Endothelial cell of umbilical vein (primary cell): Measurements from ENCODE around the gene PLG. TPM values are rescaled to one million over a fixed set of nuclear protein-coding genes. Genes with fewer than 3 reads are reported as not detected.

ENCODE experiments used
- BruUV-seq: library from RNA; stranded (reverse); fragments of 400-500 nt; replicated peaks from 2 replicates; lab custom pipeline; 2021; lab: Mats Ljungman, UMichigan
- CTCF ChIA-PET: fragments of 300-600, 350-600 bp; sonication (Branson Sonifier 250); formaldehyde crosslinking; loops from one replicate; lab custom pipeline; 2021; ENCODE audit warnings: antibody characterized with exemption, inconsistent platforms; lab: Charles Lee
- POLR2A ChIA-PET: fragments of 300-600, 350-600 bp; sonication (Branson Sonifier 250); formaldehyde crosslinking; loops from one replicate; lab custom pipeline; 2021; ENCODE audit warnings: antibody characterized with exemption, inconsistent platforms; lab: Charles Lee
- DNase-seq: peaks from one replicate; pipeline ENCODE4 v3.0.0-alpha.2; 2011; ENCODE audit warnings: low read depth, low spot score
- FAIRE-seq: peaks from 2 replicates; lab custom pipeline; 2011; peaks lifted over from hg19 to GRCh38; lab: Jason Lieb, UNC
- H2AFZ ChIP-seq: 2 replicates; pipeline ENCODE4 v1.6.0; 2012; ENCODE audit warnings: low read depth, low read length, control low read depth, inconsistent platforms
- H3K27ac ChIP-seq: 2 replicates; pipeline ENCODE4 v1.5.1; 2011; ENCODE audit warnings: low read depth, mild to moderate bottlenecking, control low read depth, low read length, moderate library complexity; ENCODE audit not compliant: insufficient read depth
- H3K27me3 ChIP-seq, 2 experiments: 2 replicates each; pipeline versions ENCODE4 v1.6.0 to v1.6.1; 2011; ENCODE audit warnings: low read length in 2 of 2, mixed read lengths in 1 of 2; ENCODE audit not compliant: control insufficient read depth in 2 of 2, insufficient read depth in 2 of 2
- H3K36me3 ChIP-seq, 2 experiments: 2 replicates in 1 of 2; 3 replicates in 1 of 2; pipeline ENCODE4 v1.5.1; 2011; ENCODE audit warnings: low read length in 2 of 2, mild to moderate bottlenecking in 1 of 2, moderate library complexity in 1 of 2; ENCODE audit not compliant: control insufficient read depth in 2 of 2, insufficient read depth in 2 of 2; ENCODE audit errors: extremely low read depth in 1 of 2
- H3K4me1 ChIP-seq: 3 replicates; pipeline ENCODE4 v1.5.1; 2011; ENCODE audit warnings: mild to moderate bottlenecking, low read length; ENCODE audit not compliant: control insufficient read depth, insufficient read depth; ENCODE audit errors: extremely low read depth
- H3K4me2 ChIP-seq: 2 replicates; pipeline ENCODE4 v1.6.1; 2011; ENCODE audit warnings: low read length, control low read depth, mixed read lengths; ENCODE audit not compliant: insufficient read depth
- H3K4me3 ChIP-seq, 3 experiments: fragments of 200-600 bp in 1 of 3; sonication (generic), shearing (Covaris generic) in 1 of 3; replicated peaks in 1 of 3; 2 replicates each; pipeline ENCODE4 v1.5.1; 2011 to 2016; ENCODE audit warnings: control low read depth in 3 of 3, low read length in 3 of 3, mild to moderate bottlenecking in 2 of 3, inconsistent platforms in 1 of 3, low read depth in 1 of 3, moderate library complexity in 1 of 3; ENCODE audit not compliant: insufficient read depth in 1 of 3
- H3K79me2 ChIP-seq: 2 replicates; pipeline ENCODE4 v1.6.0; 2012; ENCODE audit warnings: low read length, inconsistent platforms; ENCODE audit not compliant: control insufficient read depth, insufficient read depth
- H3K9ac ChIP-seq: replicated peaks from 2 replicates; pipeline ENCODE3; 2011; ENCODE audit warnings: low read length, control low read depth; ENCODE audit not compliant: insufficient read depth; ENCODE audit errors: extremely low read depth
- H3K9me1 ChIP-seq: replicated peaks from 3 replicates; pipeline ENCODE4 v1.6.0; 2011; ENCODE audit warnings: mild to moderate bottlenecking, low read length; ENCODE audit not compliant: control insufficient read depth, insufficient read depth; ENCODE audit errors: extremely low read depth
- H3K9me3 ChIP-seq: replicated peaks from 2 replicates; pipeline ENCODE4 v1.5.1; 2012; ENCODE audit warnings: low read length, inconsistent platforms; ENCODE audit not compliant: control insufficient read depth, insufficient read depth
- H4K20me1 ChIP-seq: replicated peaks from 2 replicates; pipeline ENCODE3; 2011; ENCODE audit warnings: mild to moderate bottlenecking, low read length; ENCODE audit not compliant: control insufficient read depth, insufficient read depth; ENCODE audit errors: extremely low read depth
- EZH2 ChIP-seq: IDR thresholded peaks from 2 replicates; pipeline ENCODE4 v1.6.1; 2012; ENCODE audit warnings: borderline replicate concordance, low read depth, mild to moderate bottlenecking, moderate library complexity, low read length, inconsistent platforms; ENCODE audit not compliant: severe bottlenecking
- FOS ChIP-seq: IDR thresholded peaks from 2 replicates; pipeline ENCODE4 v1.6.1; 2011; ENCODE audit warnings: mild to moderate bottlenecking, low read length, moderate library complexity, borderline replicate concordance; ENCODE audit not compliant: insufficient read depth
- GATA2 ChIP-seq: IDR thresholded peaks from 2 replicates; pipeline ENCODE4 v1.7.0; 2011; ENCODE audit warnings: low read depth, mild to moderate bottlenecking, moderate library complexity, mixed read lengths, low read length; ENCODE audit not compliant: insufficient read length, insufficient read depth
- JUN ChIP-seq: IDR thresholded peaks from 2 replicates; pipeline ENCODE4 v1.6.1; 2011; ENCODE audit warnings: borderline replicate concordance, low read depth; ENCODE audit not compliant: insufficient read length, insufficient read depth
- MYC ChIP-seq: IDR thresholded peaks from one replicate; pipeline ENCODE4 v1.6.1; 2011; ENCODE audit warnings: mild to moderate bottlenecking, low read depth, low read length
- POLR2A ChIP-seq: IDR thresholded peaks from 2 replicates; pipeline ENCODE4 v1.6.1; 2012; ENCODE audit warnings: low read depth, mild to moderate bottlenecking, control low read depth, low read length
- POLR2AphosphoS5 ChIP-seq: IDR thresholded peaks from 2 replicates; pipeline ENCODE4 v1.6.1; 2012; ENCODE audit warnings: low read depth, mild to moderate bottlenecking, control low read depth, low read length, moderate library complexity; ENCODE audit not compliant: insufficient read depth
- dilution Hi-C: fragments of 300-500 bp; cut with MboI; formaldehyde crosslinking; loops from one replicate; pipeline ENCODE4 v1.15.0; 2019; ENCODE audit warnings: low sequenced_read_pairs; ENCODE audit not compliant: extremely low pct_ligation_motif_present
- intact Hi-C: fragments of 100-400 bp; cut with micrococcal nuclease; formaldehyde crosslinking; loops from one replicate; pipeline ENCODE4 v1.10.0; 2022
- polyA plus RNA-seq, 4 experiments: library from polyadenylated mRNA; depleted of rRNA in 3 of 4; stranded (reverse) in 3 of 4; unstranded in 1 of 4; fragments of >200 nt; gene quantifications; 2 replicates each; pipeline versions ENCODE4 v1.2.1 to v1.2.3, GENCODE V29; 2011 to 2012; ENCODE audit warnings: missing spikeins in 1 of 4
- total RNA-seq: library from RNA; stranded (reverse); gene quantifications from 2 replicates; pipeline ENCODE4 v1.2.3, GENCODE V29; 2021
- TF ChIP-seq, protein P1 (sequence below), 2 donors: IDR thresholded peaks; 1 replicate in 1 of 2; 2 replicates in 1 of 2; pipeline ENCODE4 v1.5.1; 2011; ENCODE audit warnings: low read length in 2 of 2, mild to moderate bottlenecking in 2 of 2, moderate library complexity in 2 of 2, control low read depth in 1 of 2, inconsistent platforms in 1 of 2, low read depth in 1 of 2; ENCODE audit not compliant: insufficient read depth in 1 of 2; ENCODE audit errors: extremely low read depth in 1 of 2
- TF ChIP-seq, protein P2 (sequence below): IDR thresholded peaks from 2 replicates; pipeline ENCODE4 v1.6.1; 2011; ENCODE audit not compliant: insufficient read depth, insufficient read length

The PLG gene
- total and polyA plus RNA-seq, 2 donors (not counting 3 experiments of a cell fraction or from before 2014, with no cell fraction given) = not detected

DNA sequence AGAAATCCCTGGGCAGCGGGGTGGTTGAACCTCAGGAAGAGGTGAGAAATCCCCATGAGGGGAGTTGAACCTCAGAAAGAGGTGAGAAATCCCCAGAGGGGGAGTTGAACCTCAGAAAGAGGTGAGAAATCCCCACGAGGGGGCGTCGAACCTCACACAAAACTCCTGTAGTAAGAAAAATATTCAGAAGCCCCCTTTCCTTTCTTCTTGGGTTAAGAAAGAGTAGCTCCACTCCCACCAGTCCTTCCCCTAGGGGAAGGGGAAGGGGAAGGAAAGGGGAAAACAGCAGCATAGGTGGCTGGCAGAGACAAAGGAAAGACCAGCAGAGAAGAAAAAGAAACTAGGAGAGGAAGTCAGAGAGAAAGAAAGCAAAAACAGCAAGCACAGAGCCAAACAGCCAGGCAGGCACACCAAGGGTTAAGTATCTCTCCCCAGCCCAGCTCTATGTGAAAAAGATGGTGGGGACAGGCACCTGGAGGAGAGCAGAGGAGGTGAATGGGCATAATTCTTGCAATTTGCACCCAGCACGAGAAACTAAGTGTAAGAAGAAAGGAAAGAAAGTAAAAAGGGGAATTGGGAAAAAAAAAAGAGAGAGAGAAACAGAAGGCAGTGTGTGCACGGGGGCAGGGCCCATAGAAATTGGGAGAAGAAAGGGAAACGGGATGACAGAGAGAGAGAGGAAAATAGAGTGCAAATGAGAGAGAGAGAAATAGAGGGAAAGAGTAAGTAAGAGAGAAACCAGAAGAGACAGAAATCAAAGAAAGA lies 88.2 kb downstream of the PLG start:
- ChIA-PET POLR2A (no interaction called here), CTCF (no interaction called here)
- H2AFZ ChIP-seq = no peak overlapping the region
- H3K36me3 ChIP-seq = no peaks in the 10 kb centered on the region
- intact Hi-C loops (no loop called here), dilution Hi-C loops (no loop called here)
- no peaks in the 10 kb centered on the region for H3K27me3 ChIP-seq
- no peak overlapping the region for H3K4me3 ChIP-seq
- no peak for DNase-seq
- no TSS peak for BruUV-seq
- no peaks in the 10 kb centered on the region for H3K79me2 ChIP-seq
- no peaks in the 10 kb centered on the region for H3K4me1 ChIP-seq
- H3K9ac ChIP-seq = no peak overlapping the region
- no peak for TF ChIP-seq MYC
- TF ChIP-seq POLR2AphosphoS5 = no peak
- TF ChIP-seq, protein P1, sequence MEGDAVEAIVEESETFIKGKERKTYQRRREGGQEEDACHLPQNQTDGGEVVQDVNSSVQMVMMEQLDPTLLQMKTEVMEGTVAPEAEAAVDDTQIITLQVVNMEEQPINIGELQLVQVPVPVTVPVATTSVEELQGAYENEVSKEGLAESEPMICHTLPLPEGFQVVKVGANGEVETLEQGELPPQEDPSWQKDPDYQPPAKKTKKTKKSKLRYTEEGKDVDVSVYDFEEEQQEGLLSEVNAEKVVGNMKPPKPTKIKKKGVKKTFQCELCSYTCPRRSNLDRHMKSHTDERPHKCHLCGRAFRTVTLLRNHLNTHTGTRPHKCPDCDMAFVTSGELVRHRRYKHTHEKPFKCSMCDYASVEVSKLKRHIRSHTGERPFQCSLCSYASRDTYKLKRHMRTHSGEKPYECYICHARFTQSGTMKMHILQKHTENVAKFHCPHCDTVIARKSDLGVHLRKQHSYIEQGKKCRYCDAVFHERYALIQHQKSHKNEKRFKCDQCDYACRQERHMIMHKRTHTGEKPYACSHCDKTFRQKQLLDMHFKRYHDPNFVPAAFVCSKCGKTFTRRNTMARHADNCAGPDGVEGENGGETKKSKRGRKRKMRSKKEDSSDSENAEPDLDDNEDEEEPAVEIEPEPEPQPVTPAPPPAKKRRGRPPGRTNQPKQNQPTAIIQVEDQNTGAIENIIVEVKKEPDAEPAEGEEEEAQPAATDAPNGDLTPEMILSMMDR (IDR thresholded peaks at IDR 0.05; ENCODE audit: extremely low read depth in 1 of 2, insufficient read depth in 1 of 2, low read depth in 1 of 2, low read length in 2 of 2) = no peak
- no peak for TF ChIP-seq EZH2
- no peak for TF ChIP-seq POLR2A
- TF ChIP-seq, protein P2, sequence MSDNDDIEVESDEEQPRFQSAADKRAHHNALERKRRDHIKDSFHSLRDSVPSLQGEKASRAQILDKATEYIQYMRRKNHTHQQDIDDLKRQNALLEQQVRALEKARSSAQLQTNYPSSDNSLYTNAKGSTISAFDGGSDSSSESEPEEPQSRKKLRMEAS = no peak
- no peak for TF ChIP-seq GATA2
- no peak for TF ChIP-seq FOS
- no peak for TF ChIP-seq JUN
- H3K9me1 ChIP-seq = no peaks in the 10 kb centered on the region
- H3K27ac ChIP-seq = no peak overlapping the region
- H4K20me1 ChIP-seq = no peaks in the 10 kb centered on the region
- no peak overlapping the region for H3K4me2 ChIP-seq
- no peak for FAIRE-seq
- peaks cover 1% of the 10 kb centered on the region for H3K9me3 ChIP-seq
